ENCODE measurements around the gene CAMK2D. TPM values are rescaled to one million over a fixed set of nuclear protein-coding genes. Genes with fewer than 3 reads are reported as not detected.

CAMK2D gene
- total RNA-seq, 1 donor from 2014 or later: 38.1 TPM

GRCh38 chr4:113607998-113608397, 153.5 kb downstream of the CAMK2D start:
- DNase-seq (ENCODE audit: low read depth in 2 of 2): no peak

GRCh38 chr4:113607147-113607720, 154.3 kb downstream of the CAMK2D start:
- DNase-seq (ENCODE audit: low read depth in 2 of 2): no peak

- no peak for DNase-seq (ENCODE audit: low read depth in 2 of 2)
Observed at GRCh38 chr4:113604955-113605354, 156.6 kb downstream of the CAMK2D start.

GRCh38 chr4:113603911-113604310, 157.6 kb downstream of the CAMK2D start:
- DNase-seq (ENCODE audit: low read depth in 2 of 2): peak in 1 of 2 donors; percentile 8

GRCh38 chr4:113602646-113603228, 158.8 kb downstream of the CAMK2D start:
- no peak for DNase-seq (ENCODE audit: low read depth in 2 of 2)

GRCh38 chr4:113601636-113602035, 159.9 kb downstream of the CAMK2D start:
- DNase-seq (ENCODE audit: low read depth in 2 of 2): no peak

GRCh38 chr4:113596396-113596795, 165.1 kb downstream of the CAMK2D start:
- DNase-seq (ENCODE audit: low read depth in 2 of 2): no peak

- DNase-seq (ENCODE audit: low read depth in 2 of 2): no peak
Observed at GRCh38 chr4:113594231-113594556, 167.3 kb downstream of the CAMK2D start.

- no peak for DNase-seq (ENCODE audit: low read depth in 2 of 2)
Observed at GRCh38 chr4:113593400-113594230, 167.9 kb downstream of the CAMK2D start.

- DNase-seq (ENCODE audit: low read depth in 2 of 2): no peak
Observed at GRCh38 chr4:113591982-113592381, 169.6 kb downstream of the CAMK2D start.

- DNase-seq (ENCODE audit: low read depth in 2 of 2): no peak
Observed at GRCh38 chr4:113588895-113589668, 172.5 kb downstream of the CAMK2D start.

GRCh38 chr4:113587640-113588275, 173.8 kb downstream of the CAMK2D start:
- DNase-seq (ENCODE audit: low read depth in 2 of 2): no peak

GRCh38 chr4:113587156-113587555, 174.4 kb downstream of the CAMK2D start:
- DNase-seq (ENCODE audit: low read depth in 2 of 2): no peak

GRCh38 chr4:113586072-113586471, 175.5 kb downstream of the CAMK2D start:
- no peak for DNase-seq (ENCODE audit: low read depth in 2 of 2)

GRCh38 chr4:113584407-113585150, 177.0 kb downstream of the CAMK2D start:
- DNase-seq (ENCODE audit: low read depth in 2 of 2): peak; percentile 37 to 54

- peak in 1 of 2 donors; percentile 16 for DNase-seq (ENCODE audit: low read depth in 2 of 2)
Observed at GRCh38 chr4:113582737-113583136, 178.8 kb downstream of the CAMK2D start.

GRCh38 chr4:113579360-113579759, 182.2 kb downstream of the CAMK2D start:
- no peak for DNase-seq (ENCODE audit: low read depth in 2 of 2)

- no peak for DNase-seq (ENCODE audit: low read depth in 2 of 2)
Observed at GRCh38 chr4:113576947-113577678, 184.4 kb downstream of the CAMK2D start.

GRCh38 chr4:113575401-113575800, 186.1 kb downstream of the CAMK2D start:
- DNase-seq (ENCODE audit: low read depth in 2 of 2): peak in 1 of 2 donors; percentile 2

- peak; percentile 50 to 78 for DNase-seq (ENCODE audit: low read depth in 2 of 2)
Observed at GRCh38 chr4:113574636-113575103, 186.9 kb downstream of the CAMK2D start.
